Endothelial cell of umbilical vein (primary cell): ENCODE data around the gene WDR27.

ENCODE experiments used
- EZH2 ChIP-seq: IDR thresholded peaks from 2 replicates; pipeline ENCODE4 v1.6.1; 2012; ENCODE audit warnings: borderline replicate concordance, low read depth, mild to moderate bottlenecking, moderate library complexity, low read length, inconsistent platforms; ENCODE audit not compliant: severe bottlenecking
- FOS ChIP-seq: IDR thresholded peaks from 2 replicates; pipeline ENCODE4 v1.6.1; 2011; ENCODE audit warnings: mild to moderate bottlenecking, low read length, moderate library complexity, borderline replicate concordance; ENCODE audit not compliant: insufficient read depth
- GATA2 ChIP-seq: IDR thresholded peaks from 2 replicates; pipeline ENCODE4 v1.7.0; 2011; ENCODE audit warnings: low read depth, mild to moderate bottlenecking, moderate library complexity, mixed read lengths, low read length; ENCODE audit not compliant: insufficient read length, insufficient read depth
- JUN ChIP-seq: IDR thresholded peaks from 2 replicates; pipeline ENCODE4 v1.6.1; 2011; ENCODE audit warnings: borderline replicate concordance, low read depth; ENCODE audit not compliant: insufficient read length, insufficient read depth
- MYC ChIP-seq: IDR thresholded peaks from one replicate; pipeline ENCODE4 v1.6.1; 2011; ENCODE audit warnings: mild to moderate bottlenecking, low read depth, low read length
- POLR2A ChIP-seq: IDR thresholded peaks from 2 replicates; pipeline ENCODE4 v1.6.1; 2012; ENCODE audit warnings: low read depth, mild to moderate bottlenecking, control low read depth, low read length
- POLR2AphosphoS5 ChIP-seq: IDR thresholded peaks from 2 replicates; pipeline ENCODE4 v1.6.1; 2012; ENCODE audit warnings: low read depth, mild to moderate bottlenecking, control low read depth, low read length, moderate library complexity; ENCODE audit not compliant: insufficient read depth
- TF ChIP-seq, protein P1 (sequence below), 2 donors: IDR thresholded peaks; 1 replicate in 1 of 2; 2 replicates in 1 of 2; pipeline ENCODE4 v1.5.1; 2011; ENCODE audit warnings: low read length in 2 of 2, mild to moderate bottlenecking in 2 of 2, moderate library complexity in 2 of 2, control low read depth in 1 of 2, inconsistent platforms in 1 of 2, low read depth in 1 of 2; ENCODE audit not compliant: insufficient read depth in 1 of 2; ENCODE audit errors: extremely low read depth in 1 of 2
- TF ChIP-seq, protein P2 (sequence below): IDR thresholded peaks from 2 replicates; pipeline ENCODE4 v1.6.1; 2011; ENCODE audit not compliant: insufficient read depth, insufficient read length

DNA sequence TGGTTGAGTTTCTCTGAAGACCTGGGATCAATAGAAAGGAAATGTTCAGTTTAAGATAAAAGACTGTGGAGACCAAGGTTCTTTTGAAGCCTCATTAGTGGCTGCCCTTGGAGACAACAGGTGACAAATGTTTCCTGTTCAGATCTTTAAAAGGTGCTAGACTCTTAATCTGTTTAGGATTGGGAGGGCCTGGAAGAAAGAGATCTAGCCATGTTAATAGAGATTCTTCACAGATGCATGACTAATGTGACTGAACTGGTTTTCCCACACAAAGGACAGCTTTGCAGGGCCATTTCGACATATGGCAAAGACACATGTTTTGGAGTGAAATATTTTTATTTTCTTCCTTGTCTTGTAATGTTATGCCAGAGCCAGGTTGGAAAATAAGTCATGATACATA is 82.2 kb downstream of the WDR27 start:
- TF ChIP-seq, protein P1, sequence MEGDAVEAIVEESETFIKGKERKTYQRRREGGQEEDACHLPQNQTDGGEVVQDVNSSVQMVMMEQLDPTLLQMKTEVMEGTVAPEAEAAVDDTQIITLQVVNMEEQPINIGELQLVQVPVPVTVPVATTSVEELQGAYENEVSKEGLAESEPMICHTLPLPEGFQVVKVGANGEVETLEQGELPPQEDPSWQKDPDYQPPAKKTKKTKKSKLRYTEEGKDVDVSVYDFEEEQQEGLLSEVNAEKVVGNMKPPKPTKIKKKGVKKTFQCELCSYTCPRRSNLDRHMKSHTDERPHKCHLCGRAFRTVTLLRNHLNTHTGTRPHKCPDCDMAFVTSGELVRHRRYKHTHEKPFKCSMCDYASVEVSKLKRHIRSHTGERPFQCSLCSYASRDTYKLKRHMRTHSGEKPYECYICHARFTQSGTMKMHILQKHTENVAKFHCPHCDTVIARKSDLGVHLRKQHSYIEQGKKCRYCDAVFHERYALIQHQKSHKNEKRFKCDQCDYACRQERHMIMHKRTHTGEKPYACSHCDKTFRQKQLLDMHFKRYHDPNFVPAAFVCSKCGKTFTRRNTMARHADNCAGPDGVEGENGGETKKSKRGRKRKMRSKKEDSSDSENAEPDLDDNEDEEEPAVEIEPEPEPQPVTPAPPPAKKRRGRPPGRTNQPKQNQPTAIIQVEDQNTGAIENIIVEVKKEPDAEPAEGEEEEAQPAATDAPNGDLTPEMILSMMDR (IDR thresholded peaks at IDR 0.05; ENCODE audit: extremely low read depth in 1 of 2, insufficient read depth in 1 of 2, low read depth in 1 of 2, low read length in 2 of 2): no peak
- TF ChIP-seq EZH2 (no peak), GATA2 (no peak), POLR2A (no peak), JUN (no peak), MYC (no peak), POLR2AphosphoS5 (no peak), FOS (no peak)
- TF ChIP-seq, protein P2, sequence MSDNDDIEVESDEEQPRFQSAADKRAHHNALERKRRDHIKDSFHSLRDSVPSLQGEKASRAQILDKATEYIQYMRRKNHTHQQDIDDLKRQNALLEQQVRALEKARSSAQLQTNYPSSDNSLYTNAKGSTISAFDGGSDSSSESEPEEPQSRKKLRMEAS: no peak
